Measurements from ENCODE around the gene ERICH2. TPM values are rescaled to one million over a fixed set of nuclear protein-coding genes. Genes with fewer than 3 reads are reported as not detected.
A peak's percentile ranks its signal among the peaks of the same experiment; 100 is the strongest.

The ERICH2 gene
- total RNA-seq, 1 donor from 2014 or later: 0.82 TPM

GRCh38 chr2:170818752-170819470 lies 48.7 kb downstream of the ERICH2 start:
- Histone ChIP-seq H3K4me1 (peaks cover 84% of the 10 kb centered on the region), H3K27ac (replicated peaks) (no peak overlapping the region), H3K9me3 (replicated peaks) (no peaks in the 10 kb centered on the region), H3K4me3 (peak overlapping the region; percentile 59), H3K36me3 (no peaks in the 10 kb centered on the region), H3K27me3 (ENCODE audit: low read depth) (peaks cover 100% of the 10 kb centered on the region)
- intact Hi-C loops (cut with micrococcal nuclease): loop anchor here (10.0 kb wide), 2 partner anchors 414 to 454 kb away; no protein-coding TSS in a partner anchor
- TF ChIP-seq, protein P1, sequence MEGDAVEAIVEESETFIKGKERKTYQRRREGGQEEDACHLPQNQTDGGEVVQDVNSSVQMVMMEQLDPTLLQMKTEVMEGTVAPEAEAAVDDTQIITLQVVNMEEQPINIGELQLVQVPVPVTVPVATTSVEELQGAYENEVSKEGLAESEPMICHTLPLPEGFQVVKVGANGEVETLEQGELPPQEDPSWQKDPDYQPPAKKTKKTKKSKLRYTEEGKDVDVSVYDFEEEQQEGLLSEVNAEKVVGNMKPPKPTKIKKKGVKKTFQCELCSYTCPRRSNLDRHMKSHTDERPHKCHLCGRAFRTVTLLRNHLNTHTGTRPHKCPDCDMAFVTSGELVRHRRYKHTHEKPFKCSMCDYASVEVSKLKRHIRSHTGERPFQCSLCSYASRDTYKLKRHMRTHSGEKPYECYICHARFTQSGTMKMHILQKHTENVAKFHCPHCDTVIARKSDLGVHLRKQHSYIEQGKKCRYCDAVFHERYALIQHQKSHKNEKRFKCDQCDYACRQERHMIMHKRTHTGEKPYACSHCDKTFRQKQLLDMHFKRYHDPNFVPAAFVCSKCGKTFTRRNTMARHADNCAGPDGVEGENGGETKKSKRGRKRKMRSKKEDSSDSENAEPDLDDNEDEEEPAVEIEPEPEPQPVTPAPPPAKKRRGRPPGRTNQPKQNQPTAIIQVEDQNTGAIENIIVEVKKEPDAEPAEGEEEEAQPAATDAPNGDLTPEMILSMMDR (IDR thresholded peaks at IDR 0.05; ENCODE audit: borderline replicate concordance): no peak
- DNase-seq: no peak

DNA sequence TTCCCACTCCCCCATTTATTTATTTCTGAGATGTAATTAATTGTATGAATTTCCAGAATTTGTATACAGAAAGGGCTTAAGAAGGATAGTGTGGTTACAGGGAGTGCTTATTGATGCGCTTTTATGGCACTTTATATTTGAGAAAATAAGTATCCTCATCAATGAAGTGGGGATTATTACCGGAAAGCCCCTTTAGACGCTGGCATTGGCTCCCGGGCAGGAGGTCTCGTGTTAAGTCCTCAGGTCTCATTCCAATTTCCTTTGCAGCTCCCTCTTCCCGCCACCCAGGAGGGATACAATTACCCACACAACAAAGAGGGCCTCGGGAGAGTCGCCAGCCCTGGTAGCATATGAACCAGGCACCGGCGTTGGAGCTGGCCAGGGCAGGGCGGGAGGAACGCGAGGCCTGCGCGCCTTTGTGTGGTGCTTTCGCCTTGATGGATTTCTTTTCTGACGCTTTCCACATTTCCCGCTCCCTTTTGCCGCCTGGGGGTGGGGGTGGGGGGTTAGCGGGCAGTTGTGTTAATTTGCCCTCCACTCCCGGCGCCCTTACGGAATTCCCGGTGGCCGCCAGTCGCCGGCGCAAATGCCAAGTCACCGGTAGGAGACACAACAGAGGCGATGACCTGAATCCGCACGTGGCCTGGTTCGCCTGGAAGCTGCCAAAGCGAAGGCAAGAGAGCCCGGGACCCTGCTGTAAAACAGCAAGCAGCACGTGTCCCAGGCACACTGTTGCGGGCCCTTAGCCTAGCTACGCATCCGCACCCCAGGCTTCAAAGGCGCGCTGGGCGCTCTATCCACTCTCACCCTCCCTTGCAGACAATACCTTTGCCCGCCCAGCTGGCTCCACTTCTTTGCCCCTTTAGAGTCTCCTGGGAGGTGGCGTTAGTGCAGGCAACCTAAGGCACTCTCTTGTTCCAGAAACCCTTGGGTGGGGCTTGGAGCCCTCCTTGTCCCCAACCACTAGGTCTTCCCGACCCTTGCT lies 49.8 kb downstream of the ERICH2 start:
- peaks cover 83% of the 10 kb centered on the region for H3K4me1 ChIP-seq

DNA sequence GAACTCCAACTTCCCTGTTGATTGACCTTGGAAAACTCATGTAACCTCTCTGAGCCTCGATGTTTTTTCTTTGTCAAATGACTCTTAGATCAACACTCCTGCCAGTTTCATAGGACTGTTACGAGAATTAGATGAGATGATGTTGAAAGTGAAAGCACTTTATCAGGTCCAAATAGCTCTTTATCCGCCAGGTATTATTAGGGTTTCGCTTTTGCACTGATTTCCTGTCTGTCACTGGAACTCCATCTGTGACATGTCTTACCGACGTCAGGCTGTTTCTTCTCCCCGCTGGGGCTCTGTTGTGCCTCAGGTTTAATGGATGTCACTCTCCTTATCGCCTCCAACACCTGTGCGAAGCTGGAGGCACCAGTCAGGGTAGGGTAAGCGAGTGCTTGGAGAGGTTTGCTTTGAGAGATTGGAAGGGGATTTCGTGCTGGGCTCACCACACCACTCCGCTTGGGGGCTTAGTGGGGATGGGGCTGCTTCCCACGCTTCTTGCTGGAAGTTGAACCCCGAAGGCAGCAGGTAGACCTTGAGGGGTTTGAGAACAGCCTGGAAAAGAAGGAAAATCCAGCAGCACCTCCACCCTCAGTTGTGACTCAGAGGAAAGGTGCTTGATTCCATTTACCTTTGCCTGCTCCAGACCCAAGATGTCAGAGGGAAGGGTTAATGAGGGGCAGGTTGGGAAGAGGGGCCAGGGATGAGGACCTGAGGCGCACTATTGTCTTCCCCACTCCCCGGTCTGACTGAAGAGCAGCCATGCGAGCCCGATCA lies 50.8 kb downstream of the ERICH2 start:
- H3K4me3 ChIP-seq: peak overlapping the region; percentile 64
- H3K4me1 ChIP-seq: peaks cover 74% of the 10 kb centered on the region
- intact Hi-C loops (cut with micrococcal nuclease): no loop called here
- H3K27me3 ChIP-seq (ENCODE audit: low read depth): peaks cover 99% of the 10 kb centered on the region
- H3K27ac ChIP-seq (replicated peaks): no peak overlapping the region
- DNase-seq: no peak
- no peaks in the 10 kb centered on the region for H3K36me3 ChIP-seq
- TF ChIP-seq, protein P1 (IDR thresholded peaks at IDR 0.05; ENCODE audit: borderline replicate concordance): no peak
- H3K9me3 ChIP-seq (replicated peaks): no peaks in the 10 kb centered on the region

More for the DNA sequence above, 49.8 kb downstream of the ERICH2 start:
- H3K9me3 ChIP-seq (replicated peaks): no peaks in the 10 kb centered on the region
- H3K36me3 ChIP-seq: no peaks in the 10 kb centered on the region
- no peak for DNase-seq
- TF ChIP-seq, protein P1 (IDR thresholded peaks at IDR 0.05; ENCODE audit: borderline replicate concordance): no peak
- intact Hi-C loops (cut with micrococcal nuclease): loop anchor here (10.0 kb wide), 2 partner anchors 415 to 455 kb away; no protein-coding TSS in a partner anchor
- H3K27me3 ChIP-seq (ENCODE audit: low read depth): peaks cover 99% of the 10 kb centered on the region
- H3K27ac ChIP-seq (replicated peaks): no peak overlapping the region
- peak overlapping the region; percentile 64 for H3K4me3 ChIP-seq

GRCh38 chr2:170821531-170822289 lies 51.5 kb downstream of the ERICH2 start:
- Histone ChIP-seq H3K36me3 (no peaks in the 10 kb centered on the region), H3K27ac (replicated peaks) (no peak overlapping the region), H3K4me3 (peak overlapping the region; percentile 64), H3K27me3 (ENCODE audit: low read depth) (peaks cover 99% of the 10 kb centered on the region), H3K9me3 (replicated peaks) (no peaks in the 10 kb centered on the region), H3K4me1 (peaks cover 66% of the 10 kb centered on the region)
- DNase-seq: no peak
- intact Hi-C loops (cut with micrococcal nuclease): no loop called here
- TF ChIP-seq, protein P1 (IDR thresholded peaks at IDR 0.05; ENCODE audit: borderline replicate concordance): no peak

Measured in left ventricle myocardium inferior (tissue), 1 donor.